ENCODE results near the gene YPEL4.

Gene YPEL4

DNA sequence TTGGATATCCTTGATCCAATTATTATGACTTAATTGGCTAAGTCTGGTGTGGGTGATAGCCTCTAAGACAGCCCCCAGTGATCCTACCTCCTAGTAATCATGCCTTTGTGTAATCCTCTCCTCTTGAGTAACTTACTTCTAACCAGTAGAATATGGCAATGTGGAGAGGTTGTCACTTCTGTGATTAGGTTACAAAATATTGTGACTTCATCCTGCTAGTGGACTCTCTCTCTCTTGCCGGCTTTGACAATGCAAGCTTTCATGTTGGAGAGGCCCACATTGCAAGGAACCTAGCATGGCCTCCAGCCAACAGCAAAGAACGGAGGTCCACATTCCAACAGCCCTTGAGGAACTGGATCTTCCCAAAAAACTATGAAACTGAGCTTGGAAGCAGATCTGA is 19.5 kb downstream of the YPEL4 start:
- DNase-seq, result no peak

DNA sequence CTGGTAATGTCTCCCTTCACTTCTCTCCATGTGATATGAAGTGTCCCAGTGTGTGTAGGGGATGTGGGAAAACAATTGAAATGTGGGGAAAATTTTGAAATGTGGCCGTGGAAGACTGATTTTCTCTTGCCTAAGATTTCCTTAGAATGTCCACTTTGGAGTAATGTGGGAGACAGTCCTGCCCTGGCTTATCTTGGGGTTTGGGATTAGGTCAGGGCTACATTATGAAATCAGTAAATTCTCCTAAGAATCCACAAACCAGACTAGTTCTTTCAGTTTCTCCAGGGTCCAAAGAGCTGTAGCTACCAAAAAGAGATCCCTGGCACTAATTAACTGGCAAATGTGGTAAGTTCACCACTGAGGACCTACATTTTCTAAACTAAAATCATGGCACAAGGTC is 22.8 kb downstream of the YPEL4 start:
- no peak for DNase-seq

DNA sequence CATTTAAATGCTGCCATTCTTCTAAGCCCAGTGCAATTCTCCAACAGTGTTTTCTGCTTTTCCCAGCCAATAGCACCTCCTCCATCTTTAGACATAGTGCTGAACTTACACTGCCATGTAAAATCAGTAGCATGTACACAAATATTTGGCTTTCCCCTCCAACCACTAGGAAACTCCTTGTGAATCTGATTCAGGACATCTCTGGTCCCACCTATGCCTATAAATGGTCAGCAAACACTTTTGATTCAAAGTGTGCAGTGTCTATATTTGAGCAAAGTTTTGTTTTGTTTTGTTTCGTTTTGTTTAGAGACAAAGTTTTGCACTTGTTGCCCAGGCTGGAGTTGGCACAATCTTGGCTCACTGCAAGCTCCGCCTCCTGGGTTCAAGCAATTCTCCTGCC is 24.8 kb downstream of the YPEL4 start:
- no peak for DNase-seq

DNA sequence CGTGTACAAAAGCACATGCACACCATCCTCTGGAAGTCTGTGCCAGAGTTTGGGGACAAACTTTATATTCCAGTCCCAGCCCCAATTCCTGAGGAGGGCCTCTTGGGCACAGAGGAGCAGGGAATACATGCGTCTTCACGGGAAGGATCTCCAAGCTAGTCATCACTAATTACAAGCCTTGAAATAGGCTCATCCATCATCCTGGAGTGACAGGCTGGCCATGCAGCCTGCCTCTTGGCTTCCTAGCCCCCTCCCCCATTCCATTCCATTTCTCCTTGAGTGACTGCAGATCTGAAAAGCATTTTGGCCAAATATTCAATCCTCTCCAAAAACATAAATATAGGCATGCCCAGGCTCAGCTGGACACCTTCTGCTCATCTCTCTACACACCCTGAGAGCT is 27.4 kb downstream of the YPEL4 start:
- no peak for DNase-seq

DNA sequence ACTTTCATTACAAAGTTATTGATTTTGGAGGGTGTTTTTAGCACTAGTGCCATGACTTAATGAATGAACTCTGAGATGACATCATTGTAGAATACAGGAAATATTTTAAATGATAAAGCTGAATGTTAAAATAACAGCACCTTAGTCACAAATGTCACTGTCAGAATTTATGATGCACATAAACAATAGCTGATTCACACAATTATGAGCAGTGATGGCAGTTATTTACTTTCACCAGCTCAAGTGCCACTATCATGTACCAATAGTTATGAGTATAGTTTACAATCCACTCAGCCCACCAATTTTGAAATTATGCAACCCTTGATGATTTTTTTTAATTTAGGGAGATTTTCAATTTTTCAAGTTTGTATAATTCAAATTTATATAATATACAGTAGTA is 29.2 kb downstream of the YPEL4 start:
- DNase-seq, result no peak

DNA sequence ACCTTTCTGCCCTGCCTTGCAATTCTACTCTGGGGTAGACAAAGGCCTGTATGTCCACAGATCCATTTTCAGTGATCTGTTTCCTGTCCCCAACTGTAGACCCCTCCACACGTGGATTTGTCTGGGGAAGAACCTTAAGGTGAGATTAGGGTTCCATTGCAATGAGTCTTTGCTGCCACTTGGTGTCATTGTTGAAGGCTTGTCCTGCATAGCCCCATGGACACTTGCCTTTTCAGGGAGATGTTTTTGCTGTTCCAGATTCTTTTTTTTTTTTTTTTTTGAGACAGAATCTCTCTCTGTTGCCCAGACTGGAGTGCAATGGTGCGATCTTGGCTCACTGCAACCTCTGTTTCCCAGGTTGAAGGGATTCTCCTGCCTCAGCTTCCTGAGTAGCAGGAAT is 30.4 kb downstream of the YPEL4 start:
- no peak for DNase-seq

DNA sequence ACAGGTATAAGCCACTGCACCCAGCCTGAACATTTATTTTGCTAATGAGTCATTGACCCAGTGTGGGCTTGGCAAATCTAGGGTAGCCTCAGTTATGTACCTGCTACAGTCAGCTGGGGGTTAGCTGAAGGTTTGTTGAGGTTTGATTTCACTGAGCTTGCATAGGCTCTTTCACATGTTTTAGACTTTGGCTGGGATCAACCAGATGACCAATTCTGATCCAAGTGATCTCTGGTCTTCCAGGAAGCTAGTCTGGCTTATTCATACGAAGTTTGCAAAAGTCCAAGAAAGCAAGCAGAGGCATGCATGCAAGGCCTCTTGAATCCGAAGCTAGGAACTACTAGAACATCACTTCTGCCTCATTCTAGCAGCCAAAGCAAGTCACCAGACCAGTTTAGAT is 31.3 kb downstream of the YPEL4 start:
- DNase-seq, result no peak

DNA sequence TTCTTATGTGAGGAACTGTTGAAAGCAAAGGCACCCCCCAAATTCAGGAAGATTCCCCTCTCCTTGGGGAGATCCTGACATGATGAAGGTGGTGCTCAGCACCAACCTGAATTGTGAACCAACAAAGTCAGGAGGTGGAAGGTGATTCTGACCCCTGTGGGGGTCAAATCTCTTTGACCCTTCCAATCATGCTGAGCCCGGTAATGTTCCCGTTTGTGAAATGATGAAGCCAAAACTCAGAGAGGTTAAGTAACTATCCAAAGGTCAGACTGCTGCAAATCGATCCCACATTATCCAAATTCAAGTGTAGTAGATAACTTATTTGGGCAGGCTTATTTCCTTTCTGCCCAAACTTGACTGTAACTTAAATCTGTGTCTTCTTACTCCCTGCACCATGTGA is 33.1 kb downstream of the YPEL4 start:
- no peak for DNase-seq

DNA sequence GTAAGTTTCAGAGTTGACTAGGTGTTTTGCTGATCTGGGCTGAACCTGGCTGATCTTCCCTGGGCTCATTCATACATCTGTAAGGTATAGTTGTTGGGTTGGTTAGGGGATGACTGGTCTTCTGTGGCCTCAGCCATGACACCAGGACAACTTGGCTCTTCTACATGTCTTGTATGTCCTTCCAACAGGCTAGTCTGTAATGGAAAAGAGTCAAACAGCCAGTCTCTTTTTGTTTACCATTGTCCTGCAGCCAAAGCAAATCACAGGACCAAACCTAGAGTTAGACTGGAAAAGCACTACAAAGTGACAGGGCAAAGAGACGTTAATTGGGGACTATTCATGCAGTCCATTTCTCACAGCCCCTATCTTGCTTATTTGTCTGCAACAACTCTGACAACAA is 34.4 kb downstream of the YPEL4 start:
- DNase-seq, result no peak

DNA sequence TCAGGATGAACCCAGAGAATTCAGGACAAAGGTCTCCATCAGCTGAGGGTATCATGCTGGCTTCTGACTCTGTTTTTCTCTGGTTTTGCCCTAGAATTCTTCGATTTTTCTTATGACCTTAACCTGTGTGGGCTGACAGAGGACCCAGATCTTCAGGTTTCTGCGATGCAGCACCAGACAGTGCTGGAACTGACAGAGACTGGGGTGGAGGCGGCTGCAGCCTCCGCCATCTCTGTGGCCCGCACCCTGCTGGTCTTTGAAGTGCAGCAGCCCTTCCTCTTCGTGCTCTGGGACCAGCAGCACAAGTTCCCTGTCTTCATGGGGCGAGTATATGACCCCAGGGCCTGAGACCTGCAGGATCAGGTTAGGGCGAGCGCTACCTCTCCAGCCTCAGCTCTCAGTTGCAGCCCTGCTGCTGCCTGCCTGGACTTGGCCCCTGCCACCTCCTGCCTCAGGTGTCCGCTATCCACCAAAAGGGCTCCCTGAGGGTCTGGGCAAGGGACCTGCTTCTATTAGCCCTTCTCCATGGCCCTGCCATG is 35.4 kb downstream of the YPEL4 start:
- no peak for DNase-seq

DNA sequence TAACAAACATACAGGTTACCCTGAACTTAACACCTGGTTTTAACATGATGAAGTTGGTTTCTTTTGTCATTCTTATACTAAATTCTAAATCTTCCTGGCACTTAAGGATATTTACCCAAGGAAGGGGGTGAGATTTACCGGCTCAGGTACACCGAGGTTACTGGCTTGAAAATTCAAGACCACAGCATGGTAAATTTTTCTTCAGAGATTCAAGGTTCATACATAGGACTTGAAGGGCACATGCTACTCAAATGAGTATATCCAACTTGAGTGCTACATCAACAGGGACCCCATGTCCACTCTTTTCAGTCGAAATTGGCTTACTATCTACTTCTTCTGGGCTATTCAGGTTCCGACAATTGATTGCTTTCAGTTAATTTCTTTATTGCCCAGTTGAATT is 39.5 kb downstream of the YPEL4 start:
- DNase-seq, result no peak

DNA sequence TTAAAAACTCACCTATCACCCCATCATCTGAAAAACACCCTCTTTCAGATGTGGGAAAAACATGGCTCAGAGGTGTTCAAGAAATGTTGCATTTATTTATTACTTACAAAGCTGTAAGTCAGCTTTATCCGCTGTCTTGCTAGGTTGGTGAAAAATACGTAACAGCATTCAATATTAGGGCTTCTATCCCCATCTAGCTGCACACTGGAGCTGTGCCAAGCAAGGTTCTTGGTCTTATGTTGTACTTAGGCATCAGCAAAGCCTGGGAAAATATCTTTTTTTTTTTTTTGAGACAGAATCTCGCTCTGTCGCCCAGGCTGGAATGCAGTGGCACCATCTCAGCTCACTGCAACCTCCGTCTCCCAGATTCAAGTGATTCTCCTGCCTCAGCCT is 44.7 kb downstream of the YPEL4 start:
- no peak for DNase-seq

DNA sequence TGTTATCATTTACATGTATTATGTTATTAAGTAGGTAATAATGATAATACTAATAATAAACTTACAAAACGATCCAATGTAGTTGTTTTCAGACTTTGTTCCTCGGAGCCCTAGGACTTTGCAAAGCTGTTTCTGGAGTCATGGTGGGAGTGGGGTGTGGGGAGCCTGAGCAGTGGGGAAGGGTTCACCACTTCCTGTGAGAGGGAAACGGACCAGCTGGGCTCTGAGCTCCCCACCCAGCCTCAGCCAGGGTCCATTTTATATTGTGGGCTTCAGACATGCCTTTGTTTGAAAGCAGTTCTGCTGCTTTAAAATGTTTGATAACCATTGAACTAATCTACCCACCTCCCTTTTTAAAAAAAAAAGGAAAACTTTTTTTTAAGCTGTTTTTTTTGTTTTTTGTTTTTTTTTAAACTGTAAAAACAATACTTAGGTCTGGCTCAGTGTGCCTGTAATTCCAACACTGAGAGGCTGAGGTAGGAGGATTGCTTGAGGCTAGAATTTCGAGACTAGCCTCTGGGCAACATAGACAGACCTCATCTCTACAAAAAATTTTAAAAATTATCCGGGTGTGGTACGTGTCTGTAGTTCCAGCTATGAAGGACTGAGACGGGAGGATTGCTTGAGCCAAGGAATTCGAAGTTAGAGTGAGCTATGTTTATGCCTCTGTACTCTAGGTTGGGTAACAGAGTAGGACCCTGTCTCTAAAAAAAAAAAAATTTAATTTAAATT is 45.2 kb downstream of the YPEL4 start:
- no peak for DNase-seq

DNA sequence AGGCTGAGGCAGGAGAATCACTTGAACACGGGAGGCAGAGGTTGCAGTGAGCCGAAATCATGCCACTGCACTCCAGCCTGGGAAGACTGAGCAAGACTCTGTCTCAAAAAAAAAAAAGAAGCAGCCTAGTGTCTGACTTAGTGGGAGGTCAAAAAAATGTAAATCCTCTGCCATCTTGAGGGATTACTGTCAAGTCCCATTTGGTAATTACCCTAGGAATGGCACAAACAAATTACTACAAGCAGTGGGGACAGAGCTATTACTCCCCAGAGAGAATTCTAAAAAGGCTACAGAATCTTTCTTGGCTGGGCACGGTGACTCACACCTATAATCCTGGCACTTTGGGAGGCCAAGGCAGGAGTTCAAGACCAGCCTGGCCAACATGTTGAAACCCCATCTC is 48.4 kb downstream of the YPEL4 start:
- DNase-seq, result no peak

DNA sequence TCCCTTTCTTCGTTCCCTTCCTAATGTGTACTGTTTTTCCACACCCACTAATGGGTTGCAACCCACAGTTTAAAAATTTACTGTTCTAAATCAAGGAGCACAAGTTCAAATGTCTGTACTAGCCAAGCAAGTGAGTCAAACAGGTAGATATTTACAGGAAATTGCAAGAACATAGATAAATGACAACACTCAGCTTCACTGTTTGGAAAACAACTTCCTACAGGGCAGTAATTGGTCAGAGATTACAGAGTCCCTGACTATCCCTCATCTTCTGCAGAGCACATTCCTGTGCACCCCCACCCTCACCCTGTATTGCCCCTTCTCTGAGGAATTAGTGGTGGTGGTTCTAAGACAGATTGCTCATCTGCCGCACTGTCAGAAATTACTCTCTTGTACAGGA is 50.3 kb downstream of the YPEL4 start:
- no peak for DNase-seq

DNA sequence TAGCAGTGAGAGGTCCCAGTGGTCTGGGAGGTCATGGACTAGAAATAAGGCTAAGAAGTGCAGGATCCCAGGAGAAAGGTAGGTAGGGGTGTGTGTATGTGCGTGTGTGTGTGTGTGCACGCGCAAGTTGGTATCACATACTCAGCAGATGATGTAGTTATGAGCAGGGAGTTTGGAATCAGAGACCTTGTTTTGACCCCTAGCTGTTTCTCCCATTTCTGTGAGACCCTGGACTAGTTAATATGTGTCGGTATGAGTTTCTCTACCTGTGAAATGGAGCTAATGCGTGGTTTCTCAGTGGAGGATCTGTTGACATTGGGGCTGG is 50.9 kb downstream of the YPEL4 start:
- DNase-seq, result no peak

DNA sequence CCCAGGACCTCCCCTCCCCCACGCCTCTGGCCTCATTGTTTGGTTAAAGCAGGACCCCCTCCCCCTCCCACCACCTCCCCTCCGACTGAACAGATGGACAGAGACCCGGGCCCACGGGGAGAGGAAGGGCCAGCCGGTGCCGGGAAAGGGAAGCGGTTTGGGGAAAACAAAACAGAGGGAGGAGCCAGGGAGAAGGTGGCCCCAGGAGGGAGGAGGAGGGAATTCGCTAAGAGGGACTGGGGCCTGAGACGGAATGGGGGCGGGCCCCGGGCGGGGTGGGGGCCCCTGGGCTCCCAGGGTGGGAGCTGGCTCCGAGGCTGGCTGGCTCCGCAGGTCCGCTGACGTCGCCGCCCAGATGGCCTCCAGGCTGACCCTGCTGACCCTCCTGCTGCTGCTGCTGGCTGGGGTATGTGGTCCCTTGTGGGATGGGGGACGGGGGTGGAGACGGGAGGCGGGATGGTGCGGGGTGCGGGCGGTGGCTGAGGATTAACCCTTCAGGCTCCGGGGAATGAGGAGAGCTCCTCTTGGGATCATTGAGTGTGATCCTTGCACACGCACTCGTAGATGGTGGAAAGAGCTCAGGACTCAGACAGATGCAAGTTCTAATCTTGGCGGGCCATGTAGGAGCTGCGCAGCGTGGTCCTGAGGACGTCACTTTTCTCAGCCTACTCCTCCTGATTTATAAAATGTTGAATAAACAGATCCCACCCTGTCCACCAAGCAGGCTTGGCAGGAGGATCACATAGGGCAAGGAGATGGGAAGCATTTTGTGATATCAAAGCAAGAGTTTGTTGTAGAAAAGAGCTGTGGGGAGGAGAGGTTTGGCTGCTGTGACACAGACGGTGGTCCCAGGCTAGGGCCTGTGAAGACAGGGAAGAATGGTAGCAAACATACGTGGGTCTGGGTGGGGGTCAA is 51.5 kb downstream of the YPEL4 start:
- no peak for DNase-seq

DNA sequence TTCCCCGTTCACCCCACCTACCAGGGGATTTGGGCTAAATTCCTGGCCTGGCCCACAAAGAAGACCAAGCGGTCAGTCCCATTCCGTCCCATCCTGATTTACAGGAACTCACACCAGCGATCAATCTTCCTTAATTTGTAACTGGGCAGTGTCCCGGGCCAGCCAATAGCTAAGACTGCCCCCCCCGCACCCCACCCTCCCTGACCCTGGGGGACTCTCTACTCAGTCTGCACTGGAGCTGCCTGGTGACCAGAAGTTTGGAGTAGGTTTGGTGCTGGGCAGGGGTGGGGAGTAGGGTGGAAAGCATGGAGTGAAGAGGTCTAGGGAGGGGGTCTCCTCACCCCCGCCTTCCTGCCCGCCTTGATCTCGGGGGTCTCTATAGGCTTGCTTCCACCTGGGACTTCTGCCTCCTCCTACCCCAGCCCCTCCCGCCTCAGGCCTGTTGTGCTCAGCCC is 52.2 kb downstream of the YPEL4 start, which contains the start of gene SERPING1:
TSS of gene SERPING1 (plus strand) at position 225 of the 455 bp plus-strand sequence. CDS start 586 bp downstream, outside the sequence.
- DNase-seq, result no peak

DNA sequence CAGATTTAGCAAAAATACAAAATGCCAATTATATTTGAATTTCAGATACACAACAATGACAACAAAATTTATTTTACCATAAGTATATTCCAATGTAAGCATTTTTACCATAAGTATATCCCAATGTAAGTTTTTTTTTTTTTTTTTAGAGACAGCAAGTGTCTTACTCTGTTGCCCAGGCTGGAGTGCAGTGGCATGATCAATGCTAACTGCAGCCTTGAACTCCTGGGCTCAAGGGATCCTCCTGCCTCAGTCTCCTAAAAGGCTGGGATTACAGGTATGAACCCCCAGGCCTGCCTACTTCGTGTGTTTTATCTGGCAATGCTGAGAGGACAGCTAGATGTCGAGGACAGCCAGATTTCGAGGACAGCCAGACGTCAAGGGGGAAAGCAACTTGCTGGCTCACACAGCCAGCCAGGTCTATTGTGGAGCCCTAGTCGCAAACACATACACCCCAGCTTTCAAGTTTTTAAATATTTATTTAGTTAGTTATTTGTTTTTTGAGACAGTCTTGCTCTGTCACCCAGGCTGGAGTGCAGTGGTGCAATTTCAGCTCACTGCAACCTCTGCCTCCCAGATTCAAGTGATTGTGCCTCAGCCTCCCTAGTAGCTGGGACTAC is 53.3 kb downstream of the YPEL4 start:
- no peak for DNase-seq
